GM21526 (cell line): ENCODE measurements around the gene BROX.
"Not testable (repeated sequence)": the region's sequence is repeated elsewhere in the genome, so short reads cannot be mapped to it uniquely, and the experiment has no call there.

Source experiments
- ATAC-seq: cut with Tn5 transposase; IDR thresholded peaks from one replicate; pipeline ENCODE4 v1.9.1; 2021; ENCODE audit warnings: moderate library complexity; ENCODE audit not compliant: unreplicated experiment, low FRiP score

The BROX gene, protein sequence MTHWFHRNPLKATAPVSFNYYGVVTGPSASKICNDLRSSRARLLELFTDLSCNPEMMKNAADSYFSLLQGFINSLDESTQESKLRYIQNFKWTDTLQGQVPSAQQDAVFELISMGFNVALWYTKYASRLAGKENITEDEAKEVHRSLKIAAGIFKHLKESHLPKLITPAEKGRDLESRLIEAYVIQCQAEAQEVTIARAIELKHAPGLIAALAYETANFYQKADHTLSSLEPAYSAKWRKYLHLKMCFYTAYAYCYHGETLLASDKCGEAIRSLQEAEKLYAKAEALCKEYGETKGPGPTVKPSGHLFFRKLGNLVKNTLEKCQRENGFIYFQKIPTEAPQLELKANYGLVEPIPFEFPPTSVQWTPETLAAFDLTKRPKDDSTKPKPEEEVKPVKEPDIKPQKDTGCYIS

DNA sequence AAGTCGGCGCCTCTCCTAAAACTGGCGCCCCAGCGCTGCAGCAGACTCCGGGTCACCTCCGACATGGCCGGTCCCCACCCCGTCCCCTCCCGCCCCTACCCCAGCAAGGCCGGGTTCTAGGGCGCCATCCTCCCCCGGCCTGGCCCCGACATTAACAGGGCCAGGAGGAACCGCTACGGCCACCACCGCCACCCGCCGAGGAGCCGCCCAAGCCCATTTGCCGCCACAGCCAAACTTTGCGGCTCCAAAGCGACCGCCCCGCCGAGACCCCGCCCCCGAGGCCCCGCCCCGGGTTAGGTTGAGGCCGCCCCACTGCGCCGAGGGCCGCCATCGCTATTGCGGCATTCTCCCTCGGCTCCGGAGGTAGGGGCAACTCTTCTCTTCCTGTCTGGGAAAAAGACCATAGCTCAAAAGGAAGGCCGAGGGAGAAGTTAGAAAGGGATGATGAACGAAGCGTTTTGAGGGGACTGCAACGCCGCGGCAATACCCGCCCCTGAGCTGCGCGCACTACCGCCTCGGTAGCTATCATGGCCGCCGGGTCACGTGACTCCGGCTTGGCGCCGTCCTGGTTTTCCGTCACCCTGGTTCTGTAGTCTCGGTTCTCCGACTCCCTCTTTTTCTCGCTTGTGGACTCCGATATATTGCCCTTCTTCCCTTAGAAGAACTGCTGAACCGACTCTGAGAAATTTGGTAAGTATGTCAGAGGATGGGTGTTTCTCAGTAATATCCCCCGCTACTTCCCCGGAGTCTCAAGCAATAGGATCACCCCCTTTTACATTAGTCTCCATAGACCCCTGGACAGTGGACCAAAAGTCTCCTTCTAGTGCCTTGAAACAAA is at the start of gene BROX, which contains the start of gene AIDA:
Gene BROX, plus strand, starts transcription at position 312 of the 838 bp plus-strand sequence. CDS start 3,136 bp downstream, outside the sequence.
Gene AIDA, minus strand, starts transcription at position 239 of the 838 bp plus-strand sequence. Its CDS starts 174 bp downstream, at position 65.
- peak; percentile 75 for ATAC-seq

DNA sequence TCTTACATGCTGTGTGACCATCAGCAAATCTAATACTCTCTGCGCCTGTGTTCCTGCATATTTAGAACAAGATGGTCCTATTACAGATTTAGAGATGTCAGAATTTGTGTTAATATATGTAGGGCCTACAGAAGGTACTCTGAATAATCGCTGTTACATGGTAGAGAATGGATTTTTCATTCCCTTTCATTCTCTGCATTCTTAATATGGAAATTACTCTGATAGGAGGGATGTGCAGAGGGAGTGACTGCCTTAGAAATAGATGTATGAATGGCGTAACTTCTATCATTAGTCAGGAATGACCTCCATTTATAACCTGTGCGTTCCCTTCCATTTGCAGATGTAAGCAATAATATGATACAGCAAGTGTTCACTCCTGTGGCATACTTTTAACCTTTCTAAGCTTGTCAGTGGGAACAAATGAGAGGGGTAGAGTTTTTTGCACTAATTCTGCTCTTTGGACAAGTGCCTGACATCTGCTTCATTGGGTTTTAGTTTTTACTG is 48.9 kb upstream of the BROX start:
- ATAC-seq, result no peak

DNA sequence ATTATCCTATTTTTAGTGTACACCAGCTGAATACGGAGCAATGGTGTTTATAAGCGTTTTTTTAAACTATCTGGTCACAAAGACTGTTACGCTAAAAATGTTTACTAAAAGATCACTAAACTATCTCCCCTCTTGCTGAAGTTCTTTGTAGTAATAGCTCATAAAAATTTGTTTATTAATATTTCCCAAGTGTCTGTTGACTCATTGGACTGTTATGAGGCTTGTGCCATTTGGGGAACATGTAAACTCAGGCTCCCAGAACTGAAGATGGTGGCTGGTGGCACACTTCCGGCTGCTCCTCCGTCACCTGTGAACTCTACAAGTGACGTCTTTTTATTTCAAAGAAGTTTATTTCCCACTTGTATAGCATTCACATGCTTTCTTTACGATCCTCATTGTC is 46.4 kb upstream of the BROX start:
- no peak for ATAC-seq

- ATAC-seq, result not testable (repeated sequence)
Measured at GRCh38 chr1:222668184-222668583, 44.2 kb upstream of the BROX start.

DNA sequence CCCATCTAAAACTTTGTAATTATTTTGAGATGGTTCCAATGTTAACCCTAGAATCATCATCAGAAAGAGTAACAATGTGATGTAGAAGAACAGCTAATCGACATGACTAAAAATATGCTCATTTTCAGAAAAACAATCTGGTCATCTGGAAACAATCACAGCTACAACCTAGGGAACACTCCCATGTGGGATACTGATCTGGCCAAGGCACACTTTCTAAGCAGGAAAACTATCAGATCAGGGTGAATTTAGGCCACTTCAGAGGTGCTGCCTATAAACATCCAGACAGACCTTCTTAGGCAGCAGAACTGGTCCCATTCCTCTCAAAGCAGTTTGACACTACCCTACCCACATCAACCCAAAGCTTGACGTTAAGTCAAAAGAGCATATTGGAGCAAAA is 43.3 kb upstream of the BROX start:
- not testable (repeated sequence) for ATAC-seq

- ATAC-seq, result no peak
Measured at GRCh38 chr1:222670110-222670509, 42.3 kb upstream of the BROX start.

DNA sequence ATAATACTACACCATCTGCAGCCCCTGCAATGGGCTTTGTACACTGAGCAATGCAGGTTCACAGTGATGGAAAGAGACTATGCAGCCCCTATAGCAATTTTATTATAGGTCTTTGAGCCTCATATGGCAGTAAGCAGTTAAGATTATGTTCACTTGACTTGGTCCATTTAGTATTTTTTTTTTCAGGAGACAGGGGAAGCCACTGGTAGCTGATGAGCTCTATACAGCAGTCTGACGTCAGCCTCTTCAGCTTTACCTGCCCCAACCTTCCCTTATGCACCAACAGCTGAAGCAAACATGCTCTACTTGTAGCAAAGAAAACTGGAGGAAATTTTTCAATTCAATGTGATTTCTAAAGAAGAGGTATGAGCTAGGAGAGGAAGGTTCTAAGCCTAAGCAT is 32.3 kb upstream of the BROX start:
- no peak for ATAC-seq

- ATAC-seq, result no peak
Measured at GRCh38 chr1:222691016-222691415, 21.3 kb upstream of the BROX start.

DNA sequence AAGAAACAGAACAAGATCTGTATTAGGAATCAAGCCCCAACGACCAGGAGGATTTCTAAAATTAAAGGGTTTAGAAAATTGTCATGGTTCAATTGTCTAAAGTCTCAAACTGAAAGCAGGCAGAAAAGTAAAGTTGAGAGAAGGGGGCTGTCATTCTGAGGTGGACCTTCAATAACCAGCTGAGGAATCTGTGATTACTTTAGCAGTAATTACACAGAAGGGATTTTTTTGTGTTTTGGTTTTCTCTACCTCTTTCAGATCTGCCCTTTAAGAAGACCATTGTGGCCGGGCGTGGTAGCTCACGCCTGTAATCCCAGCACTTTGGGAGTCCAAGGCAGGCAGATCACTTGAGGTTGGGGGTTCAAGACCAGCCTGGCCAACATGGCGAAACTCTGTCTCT is 17.4 kb upstream of the BROX start:
- no peak for ATAC-seq

GRCh38 chr1:222696741-222697140 is 15.6 kb upstream of the BROX start:
- ATAC-seq, result no peak

GRCh38 chr1:222697203-222697602 is 15.2 kb upstream of the BROX start:
- ATAC-seq, result no peak

DNA sequence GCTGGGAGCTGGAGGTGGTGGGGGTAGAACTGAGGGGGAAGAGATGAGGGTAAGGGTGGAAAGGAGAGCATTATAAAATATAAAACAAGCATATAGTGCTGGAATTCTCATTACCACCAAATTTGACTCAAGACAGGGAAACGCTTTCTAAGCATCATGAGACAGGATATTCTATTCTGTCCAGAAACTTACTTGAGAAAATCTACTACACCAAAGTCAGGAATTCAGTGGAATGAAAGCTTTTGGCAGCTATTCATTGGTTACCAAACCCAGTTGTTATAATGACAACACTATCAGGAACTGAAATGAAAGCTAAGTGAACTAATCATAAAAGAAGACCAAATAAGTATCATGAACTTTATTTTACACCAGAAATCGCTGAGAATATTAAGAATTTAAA is 14.5 kb upstream of the BROX start:
- ATAC-seq, result no peak

DNA sequence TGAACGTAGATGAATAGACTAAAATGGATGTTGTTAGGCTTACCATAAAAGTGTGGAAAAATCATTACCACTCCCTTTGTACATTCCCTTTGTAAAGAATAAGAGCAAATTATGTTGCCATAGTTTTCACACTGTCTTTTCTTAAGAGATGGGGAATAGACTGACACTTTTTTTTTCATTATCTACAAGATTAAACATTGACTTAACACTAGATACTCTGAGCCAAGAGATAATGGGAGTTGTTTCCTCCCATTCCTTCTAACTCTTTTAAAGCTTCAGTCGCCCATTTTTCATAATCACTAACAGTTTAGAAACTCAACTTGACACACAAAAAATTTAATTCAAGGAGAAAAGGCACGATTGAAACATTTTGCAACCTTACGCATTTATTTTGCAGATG is 10.2 kb upstream of the BROX start:
- no peak for ATAC-seq

- no peak for ATAC-seq
Measured at GRCh38 chr1:222704260-222704659, 8.1 kb upstream of the BROX start.

DNA sequence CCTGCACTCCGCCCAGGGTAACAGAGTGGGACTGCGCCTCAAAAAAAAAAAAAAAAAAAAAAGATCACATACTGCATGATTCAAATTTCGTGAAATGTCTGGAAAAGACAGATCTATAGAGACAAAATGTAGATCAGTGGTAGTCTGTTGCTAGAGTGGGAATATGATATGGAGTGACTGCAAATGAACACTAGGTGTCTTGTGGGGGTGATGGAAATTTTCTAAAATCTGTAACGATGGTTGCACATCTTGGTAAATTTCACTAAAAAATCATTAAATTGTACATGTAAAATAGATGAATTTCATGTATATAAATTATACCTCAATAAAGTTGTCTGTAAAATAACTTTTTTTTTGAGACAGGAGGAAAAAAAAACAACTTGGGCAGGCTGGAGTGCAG is 5.5 kb upstream of the BROX start:
- no peak for ATAC-seq

- no peak for ATAC-seq
Measured at GRCh38 chr1:222709700-222710153, 2.6 kb upstream of the BROX start.

GRCh38 chr1:222711319-222712252 is 778 bp upstream of the BROX start:
- peak; percentile 38 for ATAC-seq

DNA sequence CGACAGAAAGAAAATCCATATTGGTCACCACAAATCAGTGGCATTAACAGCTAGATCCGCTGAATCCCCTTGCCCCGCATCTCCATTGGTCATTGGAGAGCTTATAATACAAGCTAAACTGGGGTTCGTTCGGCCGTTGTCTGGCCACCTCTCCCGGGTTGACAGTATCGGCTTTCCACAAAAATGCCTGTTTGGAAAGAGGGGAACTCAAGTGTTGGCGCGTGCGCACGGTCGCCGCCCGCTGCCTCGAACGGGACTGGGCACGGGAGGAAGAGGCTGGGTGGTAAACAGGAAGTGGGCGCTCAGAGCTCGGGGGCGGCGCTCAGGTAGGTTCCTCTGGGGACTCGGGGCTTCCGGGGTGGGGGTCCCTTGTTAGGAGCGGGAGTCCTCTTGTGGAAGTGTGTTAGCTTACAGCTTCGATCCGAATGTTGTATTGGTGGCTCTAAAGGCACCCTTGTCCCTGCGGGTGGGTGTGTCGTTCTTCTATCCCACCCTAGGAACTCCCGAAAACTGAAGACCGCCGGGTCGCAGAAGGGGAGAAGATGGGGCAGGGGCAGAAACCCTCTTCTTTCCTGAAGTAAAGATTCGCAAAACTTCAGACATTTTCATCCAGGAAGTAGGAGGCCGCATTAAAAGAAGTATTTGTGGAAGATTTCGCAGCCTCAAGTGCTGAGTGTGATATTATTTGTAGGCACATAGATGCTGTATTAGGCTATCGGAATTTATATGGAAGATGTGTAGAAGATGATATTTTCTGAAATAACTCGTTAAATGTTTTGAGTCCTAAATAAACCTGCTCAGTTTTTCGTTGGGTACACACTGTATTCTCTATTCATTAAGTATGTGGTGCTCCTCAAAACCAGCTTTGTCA is 962 bp downstream of the BROX start:
- peak; percentile 62 for ATAC-seq

DNA sequence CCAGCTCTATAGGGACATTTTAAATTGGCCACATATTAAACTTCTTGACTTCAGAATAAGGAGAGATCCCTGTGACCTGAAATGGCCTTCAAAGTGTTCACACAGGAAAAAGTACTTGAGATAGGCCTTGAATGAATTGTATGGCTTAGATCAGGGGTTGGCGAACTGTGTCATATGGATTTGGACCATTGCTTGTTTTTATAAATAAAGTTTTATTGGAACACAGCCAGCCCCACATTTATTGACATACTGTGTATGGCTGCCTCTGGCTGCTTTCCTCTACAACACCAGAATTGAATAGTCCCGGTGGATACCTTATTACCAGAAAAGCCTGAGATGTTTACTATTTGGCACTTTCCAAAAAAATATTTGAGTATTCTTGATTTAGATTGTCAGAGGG is 4.0 kb downstream of the BROX start:
- ATAC-seq, result no peak
